Measurements from ENCODE around the gene DLK1. TPM values are rescaled to one million over a fixed set of nuclear protein-coding genes. Genes with fewer than 3 reads are reported as not detected.

DLK1 gene
- total RNA-seq, 4 donors from 2014 or later = 0.53 to 5.1 (median 3.5) TPM

- Histone ChIP-seq H3K27me3 (no peaks in the 10 kb centered on the region), H3K9me3 (no peaks in the 10 kb centered on the region), H3K4me1 (no peaks in the 10 kb centered on the region), H3K4me3 (no peak overlapping the region), H3K27ac (no peak overlapping the region), H3K36me3 (no peaks in the 10 kb centered on the region)
- intact Hi-C loops (cut with DNase I; ENCODE audit: low total_unique reads) = no loop called here
- TF ChIP-seq POLR2A (IDR thresholded peaks at IDR 0.05) (no peak), CTCF (IDR thresholded peaks at IDR 0.05 in 4 of 5, conservative IDR thresholded peaks at IDR 0.05 in 1 of 5) (no peak)
- in situ Hi-C loops (cut with MboI; ENCODE audit: low sequenced_read_pairs in 4 of 4) = no loop called here
- ATAC-seq = no peak
- no peak for DNase-seq
Measured at GRCh38 chr14:100698666-100699448, 27.8 kb upstream of the DLK1 start.

GRCh38 chr14:100701314-100701713, 25.4 kb upstream of the DLK1 start:
- Histone ChIP-seq H3K36me3 (no peaks in the 10 kb centered on the region), H3K4me1 (no peaks in the 10 kb centered on the region), H3K27ac (no peak overlapping the region), H3K27me3 (no peaks in the 10 kb centered on the region), H3K9me3 (no peaks in the 10 kb centered on the region), H3K4me3 (no peak overlapping the region)
- TF ChIP-seq POLR2A (IDR thresholded peaks at IDR 0.05) (no peak), CTCF (IDR thresholded peaks at IDR 0.05 in 4 of 5, conservative IDR thresholded peaks at IDR 0.05 in 1 of 5) (no peak)
- in situ Hi-C loops (cut with MboI; ENCODE audit: low sequenced_read_pairs in 4 of 4) (no loop called here), intact Hi-C loops (cut with DNase I; ENCODE audit: low total_unique reads) (no loop called here)
- ATAC-seq (no peak), DNase-seq (no peak)

- in situ Hi-C loops (cut with MboI; ENCODE audit: low sequenced_read_pairs in 4 of 4) = no loop called here
Measured at GRCh38 chr14:100702590-100702989, 24.1 kb upstream of the DLK1 start.

GRCh38 chr14:100703386-100704220, 23.1 kb upstream of the DLK1 start:
- ATAC-seq (no peak), DNase-seq (no peak)
- H3K9me3 ChIP-seq = no peaks in the 10 kb centered on the region
- H3K36me3 ChIP-seq = no peaks in the 10 kb centered on the region
- intact Hi-C loops (cut with DNase I; ENCODE audit: low total_unique reads) (no loop called here), in situ Hi-C loops (cut with MboI; ENCODE audit: low sequenced_read_pairs in 4 of 4) (no loop called here)
- TF ChIP-seq CTCF (IDR thresholded peaks at IDR 0.05 in 4 of 5, conservative IDR thresholded peaks at IDR 0.05 in 1 of 5) = no peak
- no peak for TF ChIP-seq POLR2A (IDR thresholded peaks at IDR 0.05)
- no peaks in the 10 kb centered on the region for H3K4me1 ChIP-seq
- H3K27ac ChIP-seq = no peak overlapping the region
- no peak overlapping the region for H3K4me3 ChIP-seq
- H3K27me3 ChIP-seq = peaks cover 0 to 6% (median 4%) of the 10 kb centered on the region in 3 donors

More at GRCh38 chr14:100702590-100702989, 24.1 kb upstream of the DLK1 start:
- H3K27me3 ChIP-seq = no peaks in the 10 kb centered on the region
- H3K4me3 ChIP-seq = no peak overlapping the region
- TF ChIP-seq POLR2A (IDR thresholded peaks at IDR 0.05) (no peak), CTCF (IDR thresholded peaks at IDR 0.05 in 4 of 5, conservative IDR thresholded peaks at IDR 0.05 in 1 of 5) (no peak)
- DNase-seq (no peak), ATAC-seq (no peak)
- H3K36me3 ChIP-seq = no peaks in the 10 kb centered on the region
- intact Hi-C loops (cut with DNase I; ENCODE audit: low total_unique reads) = no loop called here
- no peak overlapping the region for H3K27ac ChIP-seq
- no peaks in the 10 kb centered on the region for H3K9me3 ChIP-seq
- H3K4me1 ChIP-seq = no peaks in the 10 kb centered on the region
